OCI-LY7 (cell line): Measurements from ENCODE around the gene SH3TC1. TPM values are rescaled to one million over a fixed set of nuclear protein-coding genes. Genes with fewer than 3 reads are reported as not detected.

Experiments
- BruUV-seq: library from RNA; stranded (reverse); fragments of 400-500 nt; replicated peaks from 2 replicates; lab custom pipeline; 2021; lab: Mats Ljungman, UMichigan
- CTCF ChIA-PET: fragments of 300-600 bp; sonication (Branson Sonifier 250); formaldehyde crosslinking; loops from one replicate; lab custom pipeline; 2022; ENCODE audit warnings: antibody characterized with exemption; ENCODE audit not compliant: unreplicated experiment; lab: Charles Lee
- POLR2A ChIA-PET: fragments of 300-600 bp; sonication (Branson Sonifier 250); formaldehyde crosslinking; loops from one replicate; lab custom pipeline; 2022; ENCODE audit warnings: antibody characterized with exemption; lab: Charles Lee
- DNase-seq: peaks from one replicate; pipeline ENCODE4 v3.0.0-alpha.2; 2015; ENCODE audit warnings: low spot score
- H2AFZ ChIP-seq: fragments of 200-600 bp; sonication (generic), shearing (Covaris generic); 2 replicates; pipeline ENCODE4 v1.6.1; 2014; ENCODE audit warnings: mild to moderate bottlenecking, antibody characterized with exemption, low read length, moderate library complexity
- H3K27ac ChIP-seq: fragments of 200-600 bp; sonication (generic); 2 replicates; pipeline ENCODE4 v1.5.1; 2014; ENCODE audit warnings: mixed run types, low read depth, mild to moderate bottlenecking, moderate library complexity, low read length, inconsistent platforms; ENCODE audit not compliant: poor library complexity, severe bottlenecking
- H3K36me3 ChIP-seq: fragments of 200-600 bp; sonication (generic); 2 replicates; pipeline ENCODE4 v1.6.1; 2014; ENCODE audit warnings: mild to moderate bottlenecking, antibody characterized with exemption, low read length, moderate library complexity, mixed read lengths; ENCODE audit not compliant: insufficient read depth
- H3K4me1 ChIP-seq: fragments of 200-600 bp; sonication (generic); 2 replicates; pipeline ENCODE4 v1.5.1; 2014; ENCODE audit warnings: mild to moderate bottlenecking, low read length; ENCODE audit not compliant: insufficient read depth, poor library complexity, severe bottlenecking
- H3K4me2 ChIP-seq: fragments of 200-600 bp; sonication (generic); 2 replicates; pipeline ENCODE4 v1.6.1; 2014; ENCODE audit warnings: mild to moderate bottlenecking, low read length
- H3K4me3 ChIP-seq: fragments of 200-600 bp; sonication (generic); 2 replicates; pipeline ENCODE4 v1.5.1; 2014; ENCODE audit warnings: mild to moderate bottlenecking, low read depth, low read length; ENCODE audit not compliant: poor library complexity, severe bottlenecking
- H3K79me2 ChIP-seq: fragments of 200-600 bp; sonication (generic); 2 replicates; pipeline ENCODE4 v1.6.1; 2016; ENCODE audit warnings: low read depth, mild to moderate bottlenecking, low read length, moderate library complexity, mixed read lengths; ENCODE audit not compliant: insufficient read depth
- H3K9me2 ChIP-seq: fragments of 200-600 bp; sonication (generic); 2 replicates; pipeline ENCODE4 v1.6.1; 2016; ENCODE audit warnings: mild to moderate bottlenecking, low read length, mixed read lengths; ENCODE audit not compliant: insufficient read depth
- H3K9me3 ChIP-seq: fragments of 200-600 bp; sonication (generic); 2 replicates; pipeline ENCODE4 v1.6.1; 2014; ENCODE audit warnings: mild to moderate bottlenecking, mixed run types, low read length, mixed read lengths
- H4K20me1 ChIP-seq: fragments of 200-600 bp; sonication (generic); 2 replicates; pipeline ENCODE4 v1.6.1; 2014; ENCODE audit warnings: mild to moderate bottlenecking, antibody characterized with exemption, low read length, moderate library complexity, mixed read lengths; ENCODE audit not compliant: insufficient read depth
- EZH2phosphoT487 ChIP-seq: fragments of 200-600 bp; sonication (generic); IDR thresholded peaks from 2 replicates; pipeline ENCODE4 v1.6.1; 2018; ENCODE audit warnings: low read depth, borderline replicate concordance, mild to moderate bottlenecking, mixed run types, antibody characterized with exemption, low read length, moderate library complexity, mixed read lengths
- intact Hi-C: fragments of 100-400 bp; cut with micrococcal nuclease; formaldehyde crosslinking; loops from one replicate; pipeline ENCODE4 v1.10.0; 2022; ENCODE audit not compliant: unreplicated experiment
- total RNA-seq, 2 experiments: library from RNA; depleted of rRNA in 1 of 2; stranded (reverse); fragments of >200 nt in 1 of 2; shearing (Covaris generic) in 1 of 2; gene quantifications; 2 replicates each; pipeline ENCODE4 v1.2.3, GENCODE V29; 2014 to 2022
- TF ChIP-seq, protein P1 (sequence below): fragments of 200-600 bp; sonication (generic); conservative IDR thresholded peaks from 2 replicates; pipeline ENCODE4 v1.5.1; 2014; ENCODE audit warnings: mild to moderate bottlenecking, antibody characterized with exemption, low read length, moderate library complexity, mixed read lengths

SH3TC1 gene
- total RNA-seq, 2 experiments from 2014 or later = 17.5 to 42.4 TPM

DNA sequence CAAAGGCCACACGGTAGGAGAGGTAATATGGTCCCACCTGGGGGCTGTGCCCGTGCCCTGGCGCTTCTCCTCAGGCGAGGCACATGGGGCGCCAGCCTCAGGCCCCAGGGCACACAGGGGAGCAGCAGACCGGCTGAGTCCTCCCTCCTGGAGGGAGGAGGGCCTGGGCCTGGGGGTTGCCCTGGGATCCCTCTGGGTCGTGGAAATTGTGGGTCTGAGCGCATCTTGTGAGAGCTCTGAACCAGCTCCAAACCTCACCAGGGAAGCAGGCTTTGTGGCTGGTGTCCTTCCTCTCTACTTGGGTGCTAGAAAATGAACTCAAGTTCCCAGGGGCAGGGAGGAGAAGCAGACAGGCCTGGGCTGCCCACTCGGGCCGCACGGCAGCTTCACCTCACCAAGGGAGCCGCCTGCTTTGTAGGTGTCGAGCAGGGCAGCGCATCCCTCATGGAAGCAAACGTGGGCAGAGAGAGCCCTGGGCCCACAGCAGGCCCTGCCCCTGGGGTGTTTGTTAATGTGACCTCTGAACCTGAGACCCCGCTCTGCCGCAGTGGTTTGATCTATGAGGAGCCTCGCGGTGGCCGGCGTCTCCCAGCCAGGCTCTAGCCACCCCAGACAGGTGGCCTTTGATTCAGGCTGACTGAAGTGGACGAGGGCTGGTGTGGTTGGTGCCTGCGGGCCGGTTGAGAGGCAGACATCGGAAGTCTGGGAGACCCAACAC is 81.2 kb downstream of the SH3TC1 start:
- H3K4me3 ChIP-seq = no peak overlapping the region
- H3K27ac ChIP-seq = no peak overlapping the region
- H3K4me1 ChIP-seq = no peaks in the 10 kb centered on the region
- H4K20me1 ChIP-seq = no peaks in the 10 kb centered on the region
- no TSS peak for BruUV-seq
- no peak overlapping the region for H3K4me2 ChIP-seq
- ChIA-PET POLR2A (interaction anchor here (0.6 kb wide), 1 partner anchor 10 kb away, joined by 3 read pairs; no protein-coding TSS in a partner anchor), CTCF (interaction anchor here (0.6 kb wide), 1 partner anchor 80 kb away, joined by 5 read pairs; no protein-coding TSS in a partner anchor)
- no peaks in the 10 kb centered on the region for H3K36me3 ChIP-seq
- no peaks in the 10 kb centered on the region for H3K9me2 ChIP-seq
- H2AFZ ChIP-seq = no peak overlapping the region
- no peak for DNase-seq
- TF ChIP-seq EZH2phosphoT487 = no peak
- TF ChIP-seq, protein P1, sequence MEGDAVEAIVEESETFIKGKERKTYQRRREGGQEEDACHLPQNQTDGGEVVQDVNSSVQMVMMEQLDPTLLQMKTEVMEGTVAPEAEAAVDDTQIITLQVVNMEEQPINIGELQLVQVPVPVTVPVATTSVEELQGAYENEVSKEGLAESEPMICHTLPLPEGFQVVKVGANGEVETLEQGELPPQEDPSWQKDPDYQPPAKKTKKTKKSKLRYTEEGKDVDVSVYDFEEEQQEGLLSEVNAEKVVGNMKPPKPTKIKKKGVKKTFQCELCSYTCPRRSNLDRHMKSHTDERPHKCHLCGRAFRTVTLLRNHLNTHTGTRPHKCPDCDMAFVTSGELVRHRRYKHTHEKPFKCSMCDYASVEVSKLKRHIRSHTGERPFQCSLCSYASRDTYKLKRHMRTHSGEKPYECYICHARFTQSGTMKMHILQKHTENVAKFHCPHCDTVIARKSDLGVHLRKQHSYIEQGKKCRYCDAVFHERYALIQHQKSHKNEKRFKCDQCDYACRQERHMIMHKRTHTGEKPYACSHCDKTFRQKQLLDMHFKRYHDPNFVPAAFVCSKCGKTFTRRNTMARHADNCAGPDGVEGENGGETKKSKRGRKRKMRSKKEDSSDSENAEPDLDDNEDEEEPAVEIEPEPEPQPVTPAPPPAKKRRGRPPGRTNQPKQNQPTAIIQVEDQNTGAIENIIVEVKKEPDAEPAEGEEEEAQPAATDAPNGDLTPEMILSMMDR = no peak
- H3K79me2 ChIP-seq = no peaks in the 10 kb centered on the region
- H3K9me3 ChIP-seq = no peaks in the 10 kb centered on the region
- intact Hi-C loops = no loop called here

DNA sequence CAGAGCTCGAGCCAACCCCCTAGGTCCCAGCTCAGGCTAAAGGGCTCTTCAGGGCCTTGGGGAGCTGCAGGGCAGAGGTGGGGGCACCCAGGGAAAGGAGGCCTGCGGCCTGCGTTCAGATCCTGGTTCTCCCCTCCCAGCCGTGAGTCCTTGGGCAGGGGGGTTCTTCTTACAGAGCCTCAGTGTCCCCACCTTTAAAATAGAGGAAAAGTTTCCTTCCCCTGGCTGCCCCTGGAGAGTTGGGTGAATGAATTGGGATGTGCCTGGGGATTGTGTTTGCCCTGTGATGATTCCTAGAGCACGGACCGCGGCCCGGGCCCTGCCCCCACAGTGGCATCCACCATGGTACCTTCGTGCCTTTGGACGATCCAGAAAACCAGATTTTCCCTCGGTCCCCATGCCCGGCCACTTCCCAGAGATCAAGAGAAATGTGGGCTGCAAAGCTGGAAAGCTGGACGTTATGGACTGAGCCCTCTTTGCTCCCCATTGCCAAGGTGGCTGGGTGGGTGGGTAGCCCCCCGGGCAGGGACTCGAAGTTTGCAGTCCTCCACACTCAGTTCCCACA is 81.9 kb downstream of the SH3TC1 start:
- BruUV-seq = no TSS peak
- no peak for DNase-seq
- H4K20me1 ChIP-seq = no peaks in the 10 kb centered on the region
- H3K4me3 ChIP-seq = no peak overlapping the region
- H3K4me1 ChIP-seq = no peaks in the 10 kb centered on the region
- no peak overlapping the region for H2AFZ ChIP-seq
- no peaks in the 10 kb centered on the region for H3K9me3 ChIP-seq
- H3K27ac ChIP-seq = no peak overlapping the region
- no peak overlapping the region for H3K4me2 ChIP-seq
- intact Hi-C loops = no loop called here
- H3K36me3 ChIP-seq = no peaks in the 10 kb centered on the region
- POLR2A ChIA-PET = interaction anchor here (0.6 kb wide), 1 partner anchor 10 kb away, joined by 3 read pairs; no protein-coding TSS in a partner anchor
- no peaks in the 10 kb centered on the region for H3K79me2 ChIP-seq
- no peak for TF ChIP-seq EZH2phosphoT487
- TF ChIP-seq, protein P1 = no peak
- no peaks in the 10 kb centered on the region for H3K9me2 ChIP-seq
- CTCF ChIA-PET = interaction anchor here (0.6 kb wide), 1 partner anchor 79 kb away, joined by 5 read pairs; no protein-coding TSS in a partner anchor
